Hematopoietic multipotent progenitor cell treated with erythropoietin and hydrocortisone succinate and interleukin-3 and kit ligand, for 17 days (in vitro differentiated cells): ENCODE measurements around the gene PAX5.
"Not testable (repeated sequence)": the region's sequence is repeated elsewhere in the genome, so short reads cannot be mapped to it uniquely, and the experiment has no call there.

Experiments used
- DNase-seq: peaks from one replicate; pipeline ENCODE4 v3.0.0-alpha.2; 2015; ENCODE audit warnings: low spot score

Gene PAX5

GRCh38 chr9:36877239-36877638 is 156.8 kb downstream of the PAX5 start:
- no peak for DNase-seq

- no peak for DNase-seq
These were observed 158.0 kb downstream of the PAX5 start for GRCh38 chr9:36876056-36876455.

- DNase-seq, result no peak
These were observed 159.1 kb downstream of the PAX5 start for GRCh38 chr9:36874921-36875320.

- DNase-seq, result no peak
These were observed 159.8 kb downstream of the PAX5 start for GRCh38 chr9:36874261-36874660.

- DNase-seq, result peak; percentile 58
These were observed 160.7 kb downstream of the PAX5 start for GRCh38 chr9:36873247-36873875.

GRCh38 chr9:36872641-36873040 is 161.4 kb downstream of the PAX5 start:
- DNase-seq, result no peak

- no peak for DNase-seq
These were observed 162.5 kb downstream of the PAX5 start for GRCh38 chr9:36871606-36872005.

GRCh38 chr9:36870960-36871359 is 163.1 kb downstream of the PAX5 start:
- no peak for DNase-seq

- not testable (repeated sequence) for DNase-seq
These were observed 164.5 kb downstream of the PAX5 start for GRCh38 chr9:36869605-36870004.

GRCh38 chr9:36868586-36869282 is 165.3 kb downstream of the PAX5 start:
- no peak for DNase-seq

GRCh38 chr9:36867672-36868471 is 166.2 kb downstream of the PAX5 start:
- DNase-seq, result no peak

- DNase-seq, result no peak
These were observed 166.8 kb downstream of the PAX5 start for GRCh38 chr9:36867241-36867640.

GRCh38 chr9:36866840-36867239 is 167.2 kb downstream of the PAX5 start:
- no peak for DNase-seq

- DNase-seq, result no peak
These were observed 168.1 kb downstream of the PAX5 start for GRCh38 chr9:36865731-36866635.

- no peak for DNase-seq
These were observed 169.3 kb downstream of the PAX5 start for GRCh38 chr9:36864491-36865410.

GRCh38 chr9:36862206-36863145 is 171.6 kb downstream of the PAX5 start:
- no peak for DNase-seq

GRCh38 chr9:36861528-36862205 is 172.4 kb downstream of the PAX5 start:
- DNase-seq, result no peak

GRCh38 chr9:36858805-36859375 is 175.2 kb downstream of the PAX5 start:
- DNase-seq, result no peak
